HUES64 (cell line): ENCODE data around the gene MAST4.

Source experiments
- H3K27ac ChIP-seq: 2 replicates; pipeline ENCODE4 v1.7.0; 2013; ENCODE audit warnings: low read depth, low read length, inconsistent platforms
- H3K27me3 ChIP-seq: 2 replicates; pipeline ENCODE4 v1.6.1; 2013; ENCODE audit warnings: mild to moderate bottlenecking, low read length; ENCODE audit not compliant: insufficient read depth
- H3K36me3 ChIP-seq: 2 replicates; pipeline ENCODE4 v1.6.1; 2013; ENCODE audit warnings: mild to moderate bottlenecking, low read length; ENCODE audit not compliant: insufficient read depth
- H3K4me1 ChIP-seq: 2 replicates; pipeline ENCODE4 v1.6.1; 2013; ENCODE audit warnings: mild to moderate bottlenecking, low read length, moderate library complexity; ENCODE audit not compliant: insufficient read depth
- H3K4me3 ChIP-seq: 2 replicates; pipeline ENCODE4 v1.5.1; 2013; ENCODE audit warnings: mild to moderate bottlenecking, low read length, moderate library complexity
- H3K9ac ChIP-seq: 2 replicates; pipeline ENCODE4 v1.6.1; 2013; ENCODE audit warnings: mild to moderate bottlenecking, low read depth, low read length
- H3K9me3 ChIP-seq: 2 replicates; pipeline ENCODE4 v1.6.1; 2013; ENCODE audit warnings: low read depth, low read length; ENCODE audit not compliant: insufficient read depth
- whole genome bisulfite sequencing: fragments of 150-250, 120-280 bp; methylation state at CpG from one replicate; pipeline ENCODE4 v1.1.7; 2013; ENCODE audit warnings: missing lambda C conversion rate; 5-methylcytosine and 5-hydroxymethylcytosine counted together

The MAST4 gene

GRCh38 chr5:66646570-66646969 is 50.4 kb downstream of the MAST4 start:
- peaks cover 5% of the 10 kb centered on the region; the same call in 1 of the 2 replicates for H3K9me3 ChIP-seq
- no peak overlapping the region for H3K9ac ChIP-seq
- WGBS: 100% methylated on average over 2 of the region's 2 CpGs
- H3K36me3 ChIP-seq: no peaks in the 10 kb centered on the region
- no peaks in the 10 kb centered on the region for H3K27me3 ChIP-seq
- H3K27ac ChIP-seq: no peak overlapping the region
- H3K4me3 ChIP-seq: no peak overlapping the region
- 0 out of 2 replicates have a peak, but pooled peaks cover 3% of the 10 kb centered on the region for H3K4me1 ChIP-seq

- no peak overlapping the region for H3K4me3 ChIP-seq
- H3K27me3 ChIP-seq: no peaks in the 10 kb centered on the region
- 85% methylated on average over 2 of the region's 3 CpGs for WGBS
- no peaks in the 10 kb centered on the region for H3K36me3 ChIP-seq
- 0 out of 2 replicates have a peak, but pooled peaks cover 3% of the 10 kb centered on the region for H3K4me1 ChIP-seq
- no peak overlapping the region for H3K9ac ChIP-seq
- peaks cover 5% of the 10 kb centered on the region; the same call in 1 of the 2 replicates for H3K9me3 ChIP-seq
- H3K27ac ChIP-seq: no peak overlapping the region
Measured at GRCh38 chr5:66647146-66647856, 51.1 kb downstream of the MAST4 start.

DNA sequence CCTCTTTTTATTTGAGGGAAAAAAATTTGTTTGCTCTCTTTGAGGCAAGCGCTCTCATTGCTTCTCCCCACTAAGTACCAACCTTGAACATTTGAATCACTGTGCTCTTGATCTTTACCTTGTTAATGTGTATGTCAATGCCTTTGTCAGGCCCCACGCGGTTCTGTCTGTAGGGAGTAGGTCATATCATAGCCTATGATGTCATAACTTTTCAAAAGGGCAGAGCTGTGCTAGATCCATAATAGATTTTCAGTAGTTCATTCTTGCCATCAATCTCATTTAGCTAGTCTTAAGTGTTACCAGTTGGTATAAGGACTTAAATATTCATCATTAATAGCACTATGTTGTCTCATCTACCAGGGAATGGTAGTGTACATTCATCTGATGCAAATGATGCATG is 56.6 kb downstream of the MAST4 start:
- 77% methylated on average over 2 of the region's 3 CpGs for WGBS
- Histone ChIP-seq H3K9ac (no peak overlapping the region), H3K4me3 (no peak overlapping the region), H3K4me1 (peaks cover 20% of the 10 kb centered on the region), H3K27ac (no peak overlapping the region), H3K36me3 (no peaks in the 10 kb centered on the region), H3K27me3 (no peaks in the 10 kb centered on the region), H3K9me3 (peaks cover 5% of the 10 kb centered on the region; the same call in 1 of the 2 replicates)

- peaks cover 20% of the 10 kb centered on the region for H3K4me1 ChIP-seq
- H3K9me3 ChIP-seq: peaks cover 5% of the 10 kb centered on the region; the same call in 1 of the 2 replicates
- H3K27ac ChIP-seq: no peak overlapping the region
- H3K9ac ChIP-seq: no peak overlapping the region
- H3K27me3 ChIP-seq: no peaks in the 10 kb centered on the region
- H3K36me3 ChIP-seq: no peaks in the 10 kb centered on the region
- 84% methylated on average over 1 of the region's 1 CpG for WGBS
- no peak overlapping the region for H3K4me3 ChIP-seq
Measured at GRCh38 chr5:66653325-66653724, 57.1 kb downstream of the MAST4 start.

GRCh38 chr5:66655395-66656324 is 59.5 kb downstream of the MAST4 start:
- H3K36me3 ChIP-seq: no peaks in the 10 kb centered on the region
- H3K4me1 ChIP-seq: peaks cover 20% of the 10 kb centered on the region
- no peak overlapping the region for H3K4me3 ChIP-seq
- H3K27ac ChIP-seq: peak overlapping the region; percentile 19; the same call in 1 of the 2 replicates
- WGBS: 38% methylated on average over 2 of the region's 2 CpGs
- H3K27me3 ChIP-seq: no peaks in the 10 kb centered on the region
- H3K9ac ChIP-seq: no peak overlapping the region
- H3K9me3 ChIP-seq: peaks cover 4% of the 10 kb centered on the region; the same call in 1 of the 2 replicates

DNA sequence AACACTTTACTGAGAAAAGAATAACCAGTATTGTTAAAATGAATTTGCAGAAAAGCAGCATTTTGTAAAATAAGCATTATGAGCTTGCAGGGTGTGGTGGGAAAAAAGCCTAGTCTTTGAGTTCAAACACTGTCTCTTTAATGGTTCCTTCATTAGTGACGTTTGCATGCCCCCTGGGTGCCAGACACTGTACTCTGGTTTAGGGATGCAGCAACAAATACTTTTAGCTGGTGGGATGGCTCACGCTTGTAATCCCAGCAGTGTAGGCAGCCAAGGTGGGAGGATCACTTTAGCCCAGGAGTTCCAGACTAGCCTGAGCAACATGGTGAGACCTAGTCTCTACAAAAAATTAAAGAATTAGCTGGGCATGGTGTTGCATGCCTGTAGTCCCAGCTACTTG is 62.3 kb downstream of the MAST4 start:
- no peaks in the 10 kb centered on the region for H3K9me3 ChIP-seq
- no peaks in the 10 kb centered on the region for H3K36me3 ChIP-seq
- H3K27ac ChIP-seq: no peak overlapping the region
- no peaks in the 10 kb centered on the region for H3K27me3 ChIP-seq
- H3K4me3 ChIP-seq: no peak overlapping the region
- H3K9ac ChIP-seq: no peak overlapping the region
- H3K4me1 ChIP-seq: peaks cover 20% of the 10 kb centered on the region
- 52% methylated on average over 2 of the region's 2 CpGs for WGBS

- WGBS: 97% methylated on average over 3 of the region's 3 CpGs
- Histone ChIP-seq H3K27me3 (no peaks in the 10 kb centered on the region), H3K36me3 (no peaks in the 10 kb centered on the region), H3K9ac (no peak overlapping the region), H3K4me1 (peaks cover 19% of the 10 kb centered on the region), H3K27ac (no peak overlapping the region), H3K9me3 (no peaks in the 10 kb centered on the region), H3K4me3 (no peak overlapping the region)
Measured at GRCh38 chr5:66659780-66660179, 63.6 kb downstream of the MAST4 start.

DNA sequence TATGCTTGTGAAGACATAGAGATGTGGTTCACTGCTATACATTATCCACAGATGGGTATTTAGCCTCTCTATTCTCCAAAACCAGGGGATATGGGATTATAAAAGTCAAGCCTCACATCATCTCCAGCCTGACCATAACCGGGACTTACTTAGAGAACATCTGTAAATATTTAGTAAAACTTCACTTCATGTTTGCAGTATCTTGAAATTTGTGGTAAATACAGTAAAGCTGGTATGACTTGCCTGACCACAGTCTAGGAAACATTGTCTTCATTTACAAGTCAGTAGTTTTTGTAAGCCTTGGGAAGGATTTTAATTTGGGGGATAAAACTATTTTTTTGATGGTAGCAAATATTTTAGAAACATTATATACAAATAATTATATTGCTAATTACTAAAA is 64.2 kb downstream of the MAST4 start:
- WGBS: no CpG with 5 or more reads among the region's 1 CpG
- Histone ChIP-seq H3K36me3 (no peaks in the 10 kb centered on the region), H3K27me3 (no peaks in the 10 kb centered on the region), H3K9me3 (no peaks in the 10 kb centered on the region), H3K9ac (no peak overlapping the region), H3K27ac (no peak overlapping the region), H3K4me3 (no peak overlapping the region), H3K4me1 (peaks cover 12% of the 10 kb centered on the region)

- Histone ChIP-seq H3K27ac (no peak overlapping the region), H3K4me3 (no peak overlapping the region), H3K9ac (no peak overlapping the region; the same call in 1 of the 2 replicates), H3K4me1 (peaks cover 5% of the 10 kb centered on the region), H3K27me3 (no peaks in the 10 kb centered on the region), H3K9me3 (no peaks in the 10 kb centered on the region), H3K36me3 (no peaks in the 10 kb centered on the region)
- WGBS: 84% methylated on average over 3 of the region's 3 CpGs
Measured at GRCh38 chr5:66661149-66661548, 65.0 kb downstream of the MAST4 start.

DNA sequence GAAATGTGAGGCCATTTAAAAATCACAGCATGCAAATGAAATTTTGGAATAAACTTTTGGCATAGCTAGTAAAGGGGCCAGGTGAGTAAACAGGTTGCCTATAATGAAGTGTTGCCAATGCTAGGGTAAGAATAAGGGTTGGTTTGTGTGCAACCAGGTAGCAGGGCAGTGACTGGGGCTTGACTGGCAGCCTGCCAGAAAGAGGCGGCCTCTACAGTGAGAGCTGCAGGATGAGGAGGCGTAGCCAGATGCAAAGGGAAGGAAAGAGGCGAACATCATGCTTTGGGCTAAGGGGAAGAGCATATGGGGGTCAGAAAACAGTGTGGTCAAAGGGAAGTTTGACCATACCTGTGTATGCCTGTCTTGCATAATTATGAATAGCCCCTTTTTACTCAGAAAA is 70.6 kb downstream of the MAST4 start:
- Histone ChIP-seq H3K27ac (no peak overlapping the region), H3K9ac (no peak overlapping the region), H3K4me1 (no peaks in the 10 kb centered on the region), H3K36me3 (no peaks in the 10 kb centered on the region), H3K9me3 (no peaks in the 10 kb centered on the region), H3K4me3 (no peak overlapping the region), H3K27me3 (no peaks in the 10 kb centered on the region)
- WGBS: 85% methylated on average over 3 of the region's 3 CpGs
